Measurements from ENCODE around the gene PRKCH.

PRKCH gene

GRCh38 chr14:61321385-61322010, at the start of gene PRKCH:
TSS of gene PRKCH (plus strand) at chr14:61321579. CDS start at chr14:61322102, 523 bp downstream.
- peak; percentile 77 for ATAC-seq (ENCODE audit: low read depth)
- peak; percentile 20 to 51 for DNase-seq (ENCODE audit: low spot score in 2 of 2)
- Mint-ChIP-seq H3K36me3 (no peaks in the 10 kb centered on the region), H3K27ac (no peak within 1 kb of the TSS), H3K9me3 (peaks cover 5% of the 10 kb centered on the region), H3K4me3 (peak within 1 kb of the TSS; percentile 85), H3K4me1 (peaks cover 6% of the 10 kb centered on the region), H3K27me3 (peaks cover 2% of the 10 kb centered on the region)

- no peak overlapping the region for H3K4me3 Mint-ChIP-seq
- peaks cover 32% of the 10 kb centered on the region for H3K27me3 Mint-ChIP-seq
- H3K36me3 Mint-ChIP-seq = no peaks in the 10 kb centered on the region
- H3K27ac Mint-ChIP-seq = no peak overlapping the region
- ATAC-seq (ENCODE audit: low read depth) = no peak
- no peak for DNase-seq (ENCODE audit: low spot score in 2 of 2)
- no peaks in the 10 kb centered on the region for H3K9me3 Mint-ChIP-seq
- peaks cover 6% of the 10 kb centered on the region for H3K4me1 Mint-ChIP-seq
Measured at GRCh38 chr14:61277232-61277631, 44.1 kb upstream of the PRKCH start.

GRCh38 chr14:61277784-61278183, 43.6 kb upstream of the PRKCH start:
- Mint-ChIP-seq H3K4me1 (peaks cover 6% of the 10 kb centered on the region), H3K4me3 (no peak overlapping the region), H3K27ac (no peak overlapping the region), H3K9me3 (no peaks in the 10 kb centered on the region), H3K27me3 (peaks cover 33% of the 10 kb centered on the region), H3K36me3 (no peaks in the 10 kb centered on the region)
- DNase-seq (ENCODE audit: low spot score in 2 of 2) = no peak
- no peak for ATAC-seq (ENCODE audit: low read depth)

- Mint-ChIP-seq H3K9me3 (no peaks in the 10 kb centered on the region), H3K4me3 (no peak overlapping the region), H3K27ac (no peak overlapping the region), H3K4me1 (peaks cover 6% of the 10 kb centered on the region), H3K36me3 (no peaks in the 10 kb centered on the region), H3K27me3 (peaks cover 31% of the 10 kb centered on the region)
- DNase-seq (ENCODE audit: low spot score in 2 of 2) = no peak
- ATAC-seq (ENCODE audit: low read depth) = no peak
Measured at GRCh38 chr14:61279082-61279481, 42.3 kb upstream of the PRKCH start.

GRCh38 chr14:61280092-61280525, 41.3 kb upstream of the PRKCH start:
- Mint-ChIP-seq H3K9me3 (no peaks in the 10 kb centered on the region), H3K4me1 (peaks cover 6% of the 10 kb centered on the region), H3K36me3 (no peaks in the 10 kb centered on the region), H3K27me3 (peaks cover 26% of the 10 kb centered on the region), H3K27ac (no peak overlapping the region), H3K4me3 (peak overlapping the region; percentile 75)
- no peak for ATAC-seq (ENCODE audit: low read depth)
- DNase-seq (ENCODE audit: low spot score in 2 of 2) = peak in 1 of 2 donors; percentile 12

GRCh38 chr14:61280526-61281185, 40.7 kb upstream of the PRKCH start:
- Mint-ChIP-seq H3K9me3 (no peaks in the 10 kb centered on the region), H3K36me3 (no peaks in the 10 kb centered on the region), H3K27me3 (peaks cover 29% of the 10 kb centered on the region), H3K4me1 (peaks cover 6% of the 10 kb centered on the region), H3K27ac (no peak overlapping the region), H3K4me3 (peak overlapping the region; percentile 75)
- ATAC-seq (ENCODE audit: low read depth) (peak; percentile 62), DNase-seq (ENCODE audit: low spot score in 2 of 2) (peak; percentile 18 to 34)

GRCh38 chr14:61281186-61281947, 40.0 kb upstream of the PRKCH start, which contains the start of gene TMEM30B:
TSS of gene TMEM30B (minus strand) at chr14:61281338. CDS start at chr14:61281147, 191 bp downstream.
- peaks cover 27% of the 10 kb centered on the region for H3K27me3 Mint-ChIP-seq
- H3K9me3 Mint-ChIP-seq = no peaks in the 10 kb centered on the region
- no peak within 1 kb of the TSS for H3K27ac Mint-ChIP-seq
- ATAC-seq (ENCODE audit: low read depth) (peak; percentile 28), DNase-seq (ENCODE audit: low spot score in 2 of 2) (peak in 1 of 2 donors; percentile 14)
- H3K36me3 Mint-ChIP-seq = no peaks in the 10 kb centered on the region
- peak within 1 kb of the TSS; percentile 75 for H3K4me3 Mint-ChIP-seq
- peaks cover 6% of the 10 kb centered on the region for H3K4me1 Mint-ChIP-seq

GRCh38 chr14:61281948-61282275, 39.5 kb upstream of the PRKCH start:
- ATAC-seq (ENCODE audit: low read depth) = no peak
- Mint-ChIP-seq H3K9me3 (no peaks in the 10 kb centered on the region), H3K4me3 (no peak overlapping the region), H3K27me3 (peaks cover 29% of the 10 kb centered on the region), H3K36me3 (no peaks in the 10 kb centered on the region), H3K4me1 (peaks cover 6% of the 10 kb centered on the region), H3K27ac (no peak overlapping the region)
- DNase-seq (ENCODE audit: low spot score in 2 of 2) = no peak

- Mint-ChIP-seq H3K27ac (no peak overlapping the region), H3K27me3 (peaks cover 30% of the 10 kb centered on the region), H3K9me3 (no peaks in the 10 kb centered on the region), H3K36me3 (no peaks in the 10 kb centered on the region), H3K4me1 (peaks cover 6% of the 10 kb centered on the region), H3K4me3 (no peak overlapping the region)
- DNase-seq (ENCODE audit: low spot score in 2 of 2) (no peak), ATAC-seq (ENCODE audit: low read depth) (no peak)
Measured at GRCh38 chr14:61282746-61283145, 38.6 kb upstream of the PRKCH start.

- DNase-seq (ENCODE audit: low spot score in 2 of 2) (no peak), ATAC-seq (ENCODE audit: low read depth) (no peak)
- H3K4me3 Mint-ChIP-seq = no peak overlapping the region
- H3K4me1 Mint-ChIP-seq = peaks cover 6% of the 10 kb centered on the region
- H3K27me3 Mint-ChIP-seq = peaks cover 28% of the 10 kb centered on the region
- no peak overlapping the region for H3K27ac Mint-ChIP-seq
- H3K36me3 Mint-ChIP-seq = no peaks in the 10 kb centered on the region
- no peaks in the 10 kb centered on the region for H3K9me3 Mint-ChIP-seq
Measured at GRCh38 chr14:61284001-61284400, 37.4 kb upstream of the PRKCH start.

- Mint-ChIP-seq H3K4me3 (no peak overlapping the region), H3K4me1 (peaks cover 3% of the 10 kb centered on the region), H3K9me3 (no peaks in the 10 kb centered on the region), H3K27ac (no peak overlapping the region), H3K27me3 (peaks cover 16% of the 10 kb centered on the region), H3K36me3 (no peaks in the 10 kb centered on the region)
- DNase-seq (ENCODE audit: low spot score in 2 of 2) (no peak), ATAC-seq (ENCODE audit: low read depth) (no peak)
Measured at GRCh38 chr14:61285364-61285763, 36.0 kb upstream of the PRKCH start.

GRCh38 chr14:61287196-61287595, 34.2 kb upstream of the PRKCH start:
- Mint-ChIP-seq H3K36me3 (no peaks in the 10 kb centered on the region), H3K27ac (no peak overlapping the region), H3K27me3 (peaks cover 12% of the 10 kb centered on the region), H3K9me3 (no peaks in the 10 kb centered on the region), H3K4me3 (no peak overlapping the region), H3K4me1 (no peaks in the 10 kb centered on the region)
- no peak for DNase-seq (ENCODE audit: low spot score in 2 of 2)
- ATAC-seq (ENCODE audit: low read depth) = no peak

- Mint-ChIP-seq H3K9me3 (no peaks in the 10 kb centered on the region), H3K4me1 (no peaks in the 10 kb centered on the region), H3K4me3 (no peak overlapping the region), H3K27me3 (peaks cover 8% of the 10 kb centered on the region), H3K27ac (no peak overlapping the region), H3K36me3 (no peaks in the 10 kb centered on the region)
- ATAC-seq (ENCODE audit: low read depth) = no peak
- DNase-seq (ENCODE audit: low spot score in 2 of 2) = no peak
Measured at GRCh38 chr14:61288228-61288627, 33.2 kb upstream of the PRKCH start.

- no peak overlapping the region for H3K4me3 Mint-ChIP-seq
- H3K27ac Mint-ChIP-seq = no peak overlapping the region
- ATAC-seq (ENCODE audit: low read depth) (no peak), DNase-seq (ENCODE audit: low spot score in 2 of 2) (no peak)
- H3K36me3 Mint-ChIP-seq = no peaks in the 10 kb centered on the region
- H3K9me3 Mint-ChIP-seq = no peaks in the 10 kb centered on the region
- peaks cover 7% of the 10 kb centered on the region for H3K27me3 Mint-ChIP-seq
- H3K4me1 Mint-ChIP-seq = no peaks in the 10 kb centered on the region
Measured at GRCh38 chr14:61288720-61289119, 32.7 kb upstream of the PRKCH start.

Data from memory B cell (primary cell).